NAMALWA (cell line): ENCODE data around the gene FAM161A.
"Not testable (repeated sequence)": the region's sequence is repeated elsewhere in the genome, so short reads cannot be mapped to it uniquely, and the experiment has no call there.

Experiments
- DNase-seq: peaks from one replicate; pipeline ENCODE4 v3.0.0-alpha.2; 2015; ENCODE audit warnings: low spot score

The FAM161A gene

DNA sequence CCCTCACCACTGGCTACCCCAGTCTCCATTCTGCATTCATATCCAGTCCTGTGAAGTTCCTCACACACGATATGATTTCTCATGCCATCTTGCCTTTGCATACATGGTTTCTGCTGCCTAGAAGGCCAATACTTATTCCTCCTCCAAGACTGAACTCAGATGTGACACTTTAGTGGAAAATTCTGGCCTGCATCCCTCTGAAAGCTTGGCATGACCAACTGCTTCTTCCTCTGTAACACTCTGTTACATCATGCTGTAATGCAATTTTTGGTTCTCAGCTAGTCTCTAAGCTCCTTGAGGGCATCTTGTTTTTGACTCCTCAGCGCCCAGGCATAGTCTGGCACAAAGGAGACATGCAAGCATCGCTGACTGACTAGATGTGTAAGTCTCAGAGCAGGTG, 12.6 kb downstream of the FAM161A start:
- no peak for DNase-seq

- DNase-seq, result no peak
Observed at GRCh38 chr2:61834893-61835292, 19.0 kb downstream of the FAM161A start.

GRCh38 chr2:61833971-61834370, 19.9 kb downstream of the FAM161A start:
- no peak for DNase-seq

DNA sequence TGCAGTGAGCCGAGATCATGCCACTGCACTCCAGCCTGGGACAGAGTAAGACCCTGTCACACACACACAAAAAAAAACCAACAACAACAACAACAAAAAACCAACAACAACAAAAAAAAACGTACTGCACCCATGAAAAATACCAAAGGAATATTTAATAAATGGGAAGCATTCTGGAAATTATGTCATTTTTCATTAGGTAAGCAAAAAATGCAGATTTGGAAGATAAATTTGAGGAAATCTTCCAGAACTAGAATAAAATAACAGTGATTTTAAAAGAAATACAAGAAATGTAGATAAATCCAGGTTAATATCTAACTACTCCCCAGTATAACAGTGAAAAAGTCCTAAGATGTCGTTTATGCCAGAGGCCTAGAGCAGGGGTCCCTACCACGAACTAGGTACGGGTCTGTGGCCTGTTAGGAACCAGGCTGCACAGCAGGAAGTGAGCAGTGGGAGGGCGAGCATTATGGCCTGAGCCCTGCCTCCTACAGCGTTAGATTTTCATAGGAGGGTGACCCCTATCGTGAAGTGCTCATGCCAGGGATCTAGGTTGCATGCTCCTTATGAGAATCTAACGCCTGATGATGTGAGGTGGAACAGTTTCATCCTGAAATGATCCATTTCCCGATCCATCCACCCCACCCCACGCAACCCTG, 21.5 kb downstream of the FAM161A start:
- DNase-seq, result no peak

DNA sequence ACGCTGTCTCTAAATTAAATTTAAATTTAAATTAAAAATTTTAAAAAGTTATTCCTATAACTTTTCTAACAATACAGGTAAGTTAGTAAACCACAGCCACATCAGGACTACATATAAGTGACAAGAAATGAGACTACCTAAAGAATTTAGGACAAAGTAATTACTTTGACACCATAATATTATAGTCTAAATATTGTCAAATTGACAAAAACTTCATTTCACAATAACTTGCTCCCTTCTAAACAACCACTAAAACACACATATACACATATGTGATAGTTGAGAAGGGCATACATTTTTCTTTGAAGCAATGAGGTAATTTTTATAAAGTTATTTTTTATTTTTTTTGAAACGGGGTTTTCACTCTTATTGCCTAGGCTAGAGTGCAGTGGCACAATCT, 31.6 kb downstream of the FAM161A start:
- no peak for DNase-seq

DNA sequence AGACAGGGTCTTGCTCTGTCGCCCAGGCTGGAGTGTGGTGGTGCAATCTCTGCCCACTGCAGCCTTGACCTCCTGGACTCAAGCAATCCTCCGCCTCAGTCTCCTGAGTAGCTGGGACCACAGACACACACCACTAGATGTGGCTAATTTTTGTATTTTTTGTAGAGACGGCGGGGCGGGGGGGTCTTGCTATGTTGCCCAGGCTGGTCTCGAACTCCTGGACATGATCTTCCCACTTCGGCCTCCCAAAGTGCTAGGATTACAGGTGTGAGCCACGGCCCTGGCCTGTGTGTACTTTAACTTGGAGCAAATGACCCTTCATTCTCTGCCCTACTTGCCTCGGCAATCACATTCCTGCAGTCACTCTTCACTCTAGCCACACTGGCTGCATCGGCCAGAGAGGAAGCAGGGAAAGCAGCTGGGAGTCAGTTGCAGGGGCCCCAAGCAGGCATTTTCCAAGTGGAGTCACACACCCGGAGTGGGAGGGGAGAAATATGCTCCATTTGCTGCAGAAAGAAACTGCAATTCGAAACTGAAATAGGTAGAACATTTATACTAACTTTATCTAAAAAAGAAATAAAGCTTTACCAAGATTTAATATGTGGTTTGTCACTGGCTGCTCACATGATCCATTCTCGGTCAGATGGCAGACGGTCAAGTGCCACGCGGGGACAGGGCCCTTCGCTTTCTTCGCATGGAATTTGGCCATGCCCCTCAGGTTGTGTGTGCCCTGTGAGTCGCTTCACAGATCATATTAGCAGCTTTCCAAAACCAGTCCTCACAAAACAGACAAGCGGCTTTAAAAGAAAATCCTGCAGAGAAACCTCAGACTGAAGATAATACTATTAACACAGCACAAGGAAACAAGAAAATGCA, 37.1 kb downstream of the FAM161A start:
- DNase-seq, result no peak

DNA sequence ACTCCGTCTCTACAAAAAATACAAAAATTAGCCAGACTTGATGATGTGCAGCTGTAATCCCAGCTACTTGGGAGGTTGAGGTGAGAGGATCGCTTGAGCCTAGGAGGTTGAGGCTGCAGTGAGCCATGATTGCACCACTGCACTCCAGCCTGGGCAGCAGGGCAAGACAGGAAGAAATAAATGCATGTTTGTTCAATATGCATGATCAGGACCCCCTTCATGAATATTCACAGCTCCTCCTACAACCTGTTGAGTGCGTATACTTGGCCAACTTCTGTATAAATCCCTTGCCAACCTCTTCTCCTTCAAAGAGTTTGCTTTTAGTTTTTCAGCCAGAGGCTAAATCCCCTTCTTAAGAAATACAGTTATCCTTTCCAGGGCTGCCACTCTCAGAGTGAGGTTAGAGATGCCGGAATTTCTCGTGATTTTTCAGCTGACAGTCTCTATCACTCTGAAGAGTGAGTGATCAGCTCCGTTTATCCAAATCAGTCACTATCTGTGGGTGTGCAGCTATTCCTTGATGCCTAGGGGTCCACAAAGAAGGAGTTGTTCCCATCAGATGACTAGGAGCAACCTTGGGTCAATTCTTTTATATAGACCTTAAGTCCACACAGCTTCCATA, 39.2 kb downstream of the FAM161A start:
- no peak for DNase-seq

- DNase-seq, result not testable (repeated sequence)
Observed at GRCh38 chr2:61813314-61813713, 40.5 kb downstream of the FAM161A start.

GRCh38 chr2:61811821-61812220, 42.0 kb downstream of the FAM161A start:
- DNase-seq, result no peak

GRCh38 chr2:61810203-61810602, 43.7 kb downstream of the FAM161A start:
- DNase-seq, result not testable (repeated sequence)

DNA sequence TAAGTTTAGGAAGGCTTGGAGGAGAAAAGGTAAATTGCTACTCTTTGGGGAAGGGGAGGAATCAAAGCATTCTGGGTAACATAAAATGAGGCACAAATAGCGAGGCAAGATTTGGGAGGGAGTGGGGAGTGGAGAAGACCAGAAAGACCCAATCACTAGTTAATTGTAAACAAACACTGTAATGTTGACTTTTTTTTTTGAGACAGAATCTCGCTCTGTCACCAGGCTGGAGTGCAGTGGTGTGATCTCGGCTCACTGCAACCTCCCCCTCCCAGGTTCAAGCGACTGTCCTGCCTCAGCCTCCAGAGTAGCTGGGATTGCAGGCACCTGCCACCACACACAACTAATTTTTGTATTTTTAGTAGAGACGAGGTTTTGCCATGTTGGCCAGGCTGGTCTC, 45.2 kb downstream of the FAM161A start:
- DNase-seq, result not testable (repeated sequence)

DNA sequence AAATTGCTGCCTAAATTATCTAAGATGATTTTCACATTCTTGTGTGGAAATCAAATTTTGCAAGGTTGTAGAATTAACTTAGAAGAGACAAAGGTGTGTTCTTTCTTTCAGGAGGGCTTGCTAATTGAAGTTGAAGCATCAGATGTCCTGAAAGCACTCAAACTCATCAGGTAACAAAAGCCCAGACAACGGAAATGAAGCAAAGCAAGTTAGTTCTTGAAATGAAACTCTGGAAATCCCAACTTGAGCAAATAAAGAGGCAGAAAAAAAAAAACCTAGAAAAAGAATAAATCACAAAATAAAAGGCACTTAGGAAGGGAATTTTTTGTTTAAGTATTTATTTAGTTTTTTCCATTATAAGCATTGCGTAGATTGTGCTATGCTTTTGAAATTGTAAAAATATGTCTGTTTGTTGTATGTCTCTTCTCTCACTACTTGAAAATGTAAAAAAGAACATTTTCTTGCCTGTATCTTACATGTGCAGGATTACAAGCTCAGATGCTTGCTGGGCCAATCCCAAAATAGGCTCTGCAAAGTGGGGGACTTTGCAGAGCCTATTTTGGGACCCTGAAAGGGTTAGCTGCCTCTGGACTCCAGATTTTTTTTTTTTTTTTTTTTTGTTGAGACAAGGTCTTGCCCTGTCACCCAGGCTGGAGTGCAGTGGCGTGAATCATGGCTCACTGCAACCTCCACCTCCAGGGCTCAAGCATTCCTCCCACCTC, 46.7 kb downstream of the FAM161A start:
- DNase-seq, result no peak

GRCh38 chr2:61802548-61802947, 51.3 kb downstream of the FAM161A start:
- DNase-seq, result no peak

- DNase-seq, result no peak
Observed at GRCh38 chr2:61799099-61799498, 54.8 kb downstream of the FAM161A start.

DNA sequence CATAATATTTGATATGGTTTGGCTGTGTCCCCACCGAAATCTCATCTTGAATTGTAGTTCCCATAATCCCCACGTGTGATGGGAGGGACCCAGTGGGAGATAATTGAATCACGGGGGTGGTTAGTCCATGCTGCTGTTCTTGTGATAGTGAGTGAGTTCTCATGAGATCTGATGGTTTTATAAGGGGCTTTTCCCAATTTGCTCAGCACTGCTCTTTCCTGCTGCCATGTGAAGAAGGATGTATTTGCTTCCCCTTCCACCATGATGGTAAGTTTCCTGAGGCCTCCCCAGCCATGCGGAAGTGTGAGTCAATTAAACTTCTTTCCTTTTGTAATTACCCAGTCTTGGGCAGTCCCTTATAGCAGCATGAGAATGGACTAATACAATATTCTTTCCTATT, 56.4 kb downstream of the FAM161A start:
- DNase-seq, result not testable (repeated sequence)

DNA sequence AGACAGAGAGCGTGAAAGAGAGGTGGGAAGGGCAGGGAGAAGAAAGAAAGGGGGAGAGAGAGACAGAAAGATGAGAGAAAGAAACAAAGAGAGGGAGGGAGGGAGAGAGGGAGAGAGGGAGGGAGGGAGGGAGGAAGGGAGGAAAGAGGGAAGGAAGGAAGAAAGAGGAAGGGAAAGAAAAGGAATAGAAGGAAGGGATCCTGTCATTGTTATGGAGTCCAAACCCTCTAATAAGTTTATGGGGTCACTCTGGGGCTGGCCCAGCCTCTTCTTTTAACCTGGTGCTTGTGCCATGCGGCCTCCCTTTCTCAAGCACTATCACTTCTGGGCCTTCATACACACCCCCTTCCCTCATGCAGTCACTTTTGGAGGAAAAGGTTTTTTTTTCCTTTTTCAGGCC, 58.5 kb downstream of the FAM161A start:
- DNase-seq, result no peak

- DNase-seq, result peak; percentile 79
Observed at GRCh38 chr2:61793389-61793836, 60.4 kb downstream of the FAM161A start.

DNA sequence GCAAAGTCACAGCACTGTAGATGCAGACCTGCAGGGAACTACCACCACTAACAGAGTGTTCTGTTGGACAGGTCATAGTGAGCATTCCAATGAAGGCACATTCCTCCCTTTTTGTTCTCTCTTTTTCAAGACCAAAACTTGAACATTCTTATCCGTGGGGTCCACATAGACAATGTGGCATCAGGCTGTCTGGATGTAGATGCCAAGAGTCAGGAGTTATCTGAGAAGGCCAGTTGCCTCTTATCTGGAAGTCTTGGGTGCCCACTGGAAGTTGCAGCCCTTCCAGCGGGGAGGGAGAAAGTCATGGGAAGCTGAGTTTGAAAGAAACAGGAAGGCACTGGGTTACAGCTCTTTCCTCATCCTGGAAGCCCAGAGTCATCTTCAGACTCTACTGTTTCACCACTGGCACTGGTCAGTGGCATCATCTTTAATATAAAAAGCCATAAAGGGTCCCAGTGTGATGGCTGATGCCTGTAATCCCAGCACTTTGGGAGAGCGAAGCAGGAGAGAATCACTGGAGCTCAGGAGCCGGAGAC, 61.4 kb downstream of the FAM161A start:
- no peak for DNase-seq

DNA sequence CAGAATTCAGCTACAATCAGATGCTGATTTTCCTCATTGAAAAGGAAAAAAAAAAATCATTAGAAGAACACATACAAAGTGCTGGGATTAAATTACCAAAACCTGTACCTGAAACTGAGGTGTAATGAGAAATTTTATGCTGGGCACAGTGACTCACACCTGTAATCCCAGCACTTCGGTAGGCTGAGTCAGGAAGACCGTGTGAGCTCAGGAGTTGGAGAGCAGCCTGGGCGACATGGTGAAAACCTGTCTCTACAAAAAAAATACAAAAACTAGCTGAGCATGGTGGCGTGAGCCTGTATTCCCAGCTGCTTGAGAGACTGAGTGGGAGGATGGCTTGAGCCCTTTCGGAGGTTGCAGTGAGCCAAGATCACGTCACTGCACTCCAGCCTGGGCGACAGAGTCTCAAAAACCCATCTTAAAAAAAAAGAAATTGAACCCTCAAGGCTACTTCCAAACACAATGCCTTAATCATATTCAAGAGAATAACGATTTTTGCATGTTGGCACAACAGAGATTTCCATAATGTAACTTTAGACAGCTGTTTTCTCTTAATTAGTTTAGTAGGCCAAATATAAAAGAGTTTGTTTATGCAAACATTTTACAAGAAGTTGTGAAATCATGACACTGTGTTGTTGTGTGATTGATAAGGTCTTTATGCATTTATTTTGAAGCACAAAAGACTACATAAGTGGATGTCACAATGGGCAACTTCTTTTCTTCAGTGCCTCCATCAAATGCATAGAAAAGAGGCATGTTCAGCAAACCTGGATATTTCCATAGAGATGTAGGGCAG, 63.9 kb downstream of the FAM161A start:
- no peak for DNase-seq

DNA sequence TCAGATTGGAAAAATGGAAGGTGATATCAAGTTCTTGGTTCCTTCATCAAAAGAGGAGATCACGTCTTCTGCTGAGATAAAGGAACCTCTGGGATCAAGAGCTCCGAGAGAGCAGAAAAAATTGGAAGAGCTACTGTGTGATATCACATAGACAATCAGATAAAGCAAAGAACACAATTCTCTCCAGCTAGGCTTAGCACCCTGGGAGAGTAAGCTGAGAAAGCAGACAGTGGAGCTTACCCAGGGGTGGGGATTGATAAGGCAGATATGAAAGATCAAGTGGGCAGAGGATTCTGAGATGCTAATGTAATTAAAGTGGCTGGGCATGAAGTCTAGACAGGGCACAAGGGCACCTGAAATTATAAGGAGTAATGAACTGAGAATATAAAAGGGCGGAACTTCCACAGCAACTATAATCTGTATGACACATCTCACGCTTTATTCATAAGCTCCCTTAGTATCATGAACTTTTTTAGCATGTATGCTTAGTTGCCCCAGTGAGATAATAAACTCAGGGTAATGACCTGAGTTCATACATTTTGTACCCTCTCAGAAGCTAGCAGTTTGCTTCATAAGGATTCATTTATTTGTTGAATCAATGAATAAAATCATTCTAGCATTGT, 65.8 kb downstream of the FAM161A start:
- DNase-seq, result no peak

GRCh38 chr2:61786876-61787275, 67.0 kb downstream of the FAM161A start:
- no peak for DNase-seq
